Left colon (tissue), 2 donors: ENCODE results near the gene FAM13B. TPM values are rescaled to one million over a fixed set of nuclear protein-coding genes. Genes with fewer than 3 reads are reported as not detected.
"Not testable (repeated sequence)": the region's sequence is repeated elsewhere in the genome, so short reads cannot be mapped to it uniquely, and the experiment has no call there.

Experiments
- ATAC-seq: fragments of 200-7000 bp; cut with Tn5 transposase; one replicate; pipeline ENCODE4 v1.9.1; 2020; ENCODE audit warnings: mild to moderate bottlenecking, moderate library complexity
- DNase-seq, 2 donors: peaks; one replicate each; pipeline ENCODE4 v3.0.0-alpha.2; 2020
- intact Hi-C, 2 donors: fragments of 100-400 bp; cut with DNase I in 1 of 2; cut with micrococcal nuclease in 1 of 2; formaldehyde crosslinking; loops; one replicate each; pipeline versions ENCODE4 v1.11.2 to v1.14.0; 2022; cut with DNase I, micrococcal nuclease
- total RNA-seq, 2 donors: library from RNA; stranded (reverse); fragmentation: NEBNext Ultra II Directional; extraction: Animal tissue kit (Norgen Biotek cat#: 25700); gene quantifications; one replicate each; pipeline ENCODE4 v1.2.1, GENCODE V29; 2021
- donor health status: DM: no; HTN: no; CAD: no.
- donor health status: DM: yes; HTN: yes; CAD: no.

FAM13B gene
- total RNA-seq, 2 donors from 2014 or later: 20.8 to 24.2 TPM

DNA sequence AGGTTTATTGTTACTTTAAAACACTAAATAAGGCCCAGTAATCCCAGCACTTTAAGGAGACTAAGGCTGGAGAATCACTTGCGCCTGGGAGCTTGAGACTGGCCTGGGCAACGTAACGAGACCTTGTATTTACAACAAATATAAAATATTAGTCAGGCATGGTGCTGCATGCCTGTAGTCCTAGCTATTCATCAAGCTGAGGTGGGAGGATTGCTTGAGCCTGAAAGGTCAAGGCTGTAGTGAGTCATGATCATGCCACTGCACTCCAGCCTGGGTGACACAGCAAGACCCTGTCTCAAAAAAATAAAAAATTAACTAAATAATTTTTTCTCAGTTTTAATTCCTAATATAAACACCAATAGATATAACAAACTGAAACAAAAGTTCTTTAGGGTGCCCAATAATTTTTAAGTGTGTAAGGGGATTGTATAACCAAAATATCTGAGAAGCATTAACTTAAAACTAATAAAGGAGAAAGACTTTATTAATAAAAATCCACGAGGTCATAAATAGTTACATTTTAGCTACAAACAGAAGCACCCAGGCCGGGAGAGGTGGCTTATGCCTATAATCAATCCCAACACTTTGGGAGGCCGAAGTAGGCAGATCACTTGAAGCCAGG, 32.7 kb downstream of the FAM13B start:
- intact Hi-C loops: no loop called here
- no peak for ATAC-seq

DNA sequence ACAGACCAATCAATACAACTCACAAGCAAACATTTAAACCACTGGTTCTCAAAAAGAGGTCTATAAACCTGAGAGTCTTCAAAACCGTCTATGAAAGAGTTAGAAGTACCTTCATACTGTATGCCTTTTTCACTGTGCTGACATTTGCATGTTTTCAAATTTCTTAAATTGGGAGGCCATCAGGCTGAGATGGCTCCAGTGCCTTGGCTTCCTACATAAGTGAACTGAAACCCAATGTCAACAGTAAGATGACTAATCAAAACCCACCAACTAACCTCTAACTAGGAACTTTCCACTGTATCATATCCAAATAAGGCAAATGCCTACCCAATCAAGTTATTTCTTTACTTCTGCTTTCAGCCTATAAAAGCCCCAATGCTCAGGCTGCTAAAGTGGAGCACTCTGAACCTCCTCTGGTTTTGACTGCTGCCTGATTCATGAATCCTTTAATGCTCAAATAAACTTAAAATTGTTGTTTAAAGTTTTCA, 35.1 kb downstream of the FAM13B start:
- ATAC-seq (no peak), DNase-seq (no peak)
- intact Hi-C loops: no loop called here

More for the DNA sequence above, 32.7 kb downstream of the FAM13B start:
- no peak for DNase-seq

DNA sequence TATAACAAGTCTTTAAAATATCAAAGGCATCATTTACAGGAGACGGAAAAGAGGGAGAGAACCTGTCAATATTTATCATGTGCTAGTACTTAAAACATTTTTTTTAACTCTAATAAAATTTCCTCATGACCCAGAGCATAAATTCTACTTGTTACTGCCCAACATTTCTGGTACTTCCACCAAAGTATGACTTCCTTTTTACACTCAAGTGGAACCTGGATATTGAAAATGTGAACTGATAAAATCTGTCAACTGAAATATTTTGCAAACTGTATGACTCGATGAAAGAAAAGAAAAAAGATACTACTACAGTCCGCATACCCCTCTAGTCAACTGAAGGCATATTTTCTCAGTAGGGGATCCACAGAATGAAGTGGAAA, 37.1 kb downstream of the FAM13B start:
- intact Hi-C loops: no loop called here
- ATAC-seq (no peak), DNase-seq (no peak)

DNA sequence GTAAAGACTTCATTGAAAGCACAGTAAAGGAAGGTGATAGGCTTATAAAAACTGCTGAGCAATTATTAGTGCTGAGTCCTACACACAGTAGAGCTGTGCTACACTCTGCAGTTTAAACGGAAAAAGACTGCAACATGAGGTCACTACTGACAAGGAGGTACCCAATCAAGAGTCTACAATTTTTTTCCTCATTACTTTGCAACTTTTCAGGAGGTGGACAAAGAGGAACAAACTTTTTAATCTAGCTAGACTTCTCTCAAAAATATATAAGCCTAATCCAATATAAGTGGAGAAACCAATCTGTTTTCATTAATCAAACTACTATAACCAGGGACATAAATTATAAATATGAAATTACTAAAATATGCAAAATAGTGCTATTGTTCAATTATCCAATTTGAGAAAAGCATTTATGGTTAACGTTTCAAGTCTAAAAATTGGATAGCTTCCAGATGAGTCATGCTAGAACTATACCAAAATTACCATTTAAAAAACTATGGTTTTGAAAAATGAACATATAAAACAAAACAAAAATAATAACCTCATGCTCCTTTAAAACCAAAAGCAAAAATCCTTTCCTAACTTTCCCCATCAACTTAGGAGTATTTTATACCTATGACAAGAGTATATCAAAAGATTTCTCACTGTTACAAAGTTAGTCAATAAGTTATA, 37.7 kb downstream of the FAM13B start:
- intact Hi-C loops: no loop called here
- peak; percentile 42 for ATAC-seq
- DNase-seq: no peak

DNA sequence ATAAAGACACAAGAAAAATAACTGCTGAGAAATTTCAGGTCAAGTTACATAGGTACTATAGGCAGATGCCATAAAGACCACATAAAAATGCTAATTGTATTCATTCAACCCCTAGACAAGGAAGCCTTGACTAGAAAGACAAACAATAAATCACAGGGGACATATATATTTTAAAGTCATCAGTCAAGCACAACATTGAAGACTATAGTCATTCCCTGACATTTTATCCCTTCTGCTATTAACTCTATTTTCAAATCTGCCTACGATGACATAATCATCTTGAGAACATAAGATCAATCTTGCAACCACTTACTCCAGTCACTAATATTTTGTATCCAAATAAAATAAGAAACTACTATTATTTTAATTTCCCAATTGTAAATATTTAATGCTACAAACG, 38.3 kb downstream of the FAM13B start:
- ATAC-seq (peak; percentile 31), DNase-seq (no peak)
- intact Hi-C loops: no loop called here

DNA sequence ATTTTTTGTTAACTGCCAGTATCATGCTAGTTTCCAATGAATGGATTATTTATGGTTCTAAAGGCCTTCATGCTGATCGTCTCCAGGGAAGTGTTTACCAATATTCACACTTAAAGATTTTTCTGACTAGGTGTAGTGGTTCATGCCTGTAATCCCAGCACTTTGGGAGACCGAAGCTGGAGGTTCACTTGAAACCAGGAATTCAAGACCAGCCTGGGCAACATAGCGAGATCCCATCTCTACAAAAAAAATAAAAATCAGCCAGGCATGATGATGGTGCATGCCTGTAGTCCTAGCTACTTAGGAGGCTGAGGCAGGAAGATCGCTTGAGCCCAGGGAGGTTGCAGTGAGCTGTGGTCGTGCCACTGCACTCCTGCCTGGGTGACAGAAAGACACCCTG, 43.5 kb downstream of the FAM13B start:
- no peak for DNase-seq
- ATAC-seq: no peak
- intact Hi-C loops: no loop called here

DNA sequence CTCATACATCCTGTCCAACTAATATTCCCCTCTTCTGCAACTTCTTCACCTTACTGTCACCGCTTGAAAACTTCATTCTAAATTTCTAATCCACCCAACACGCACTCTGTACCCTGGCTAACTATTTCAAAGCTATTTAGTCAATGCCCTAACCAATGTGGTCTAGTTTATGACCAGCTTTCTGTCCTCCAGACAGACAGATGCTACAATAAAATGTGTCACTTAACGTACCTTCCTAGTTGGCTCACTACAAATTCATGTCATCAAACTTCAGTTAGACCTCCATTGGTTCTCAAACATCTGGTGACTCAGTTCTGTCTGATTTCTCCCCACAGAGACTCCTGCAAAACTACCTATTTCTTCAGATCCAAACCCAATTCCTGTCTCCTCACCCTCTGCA, 57.7 kb downstream of the FAM13B start:
- intact Hi-C loops: no loop called here
- DNase-seq (no peak), ATAC-seq (no peak)

DNA sequence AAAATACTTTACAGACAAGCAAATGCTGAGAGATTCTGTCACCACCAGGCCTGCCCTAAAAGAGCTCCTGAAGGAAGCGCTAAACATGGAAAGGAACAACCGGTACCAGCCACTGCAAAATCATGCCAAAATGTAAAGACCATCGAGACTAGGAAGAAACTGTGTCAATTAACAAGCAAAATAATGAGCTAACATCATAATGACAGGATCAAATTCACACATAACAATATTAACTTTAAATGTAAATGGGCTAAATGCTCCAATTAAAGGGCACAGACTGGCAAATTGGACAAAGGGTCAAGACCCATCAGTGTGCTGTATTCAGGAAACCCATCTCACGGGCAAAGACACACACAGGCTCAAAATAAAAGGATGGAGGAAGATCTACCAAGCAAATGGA, 62.5 kb downstream of the FAM13B start:
- DNase-seq, intact Hi-C loops, ATAC-seq: not testable (repeated sequence)

DNA sequence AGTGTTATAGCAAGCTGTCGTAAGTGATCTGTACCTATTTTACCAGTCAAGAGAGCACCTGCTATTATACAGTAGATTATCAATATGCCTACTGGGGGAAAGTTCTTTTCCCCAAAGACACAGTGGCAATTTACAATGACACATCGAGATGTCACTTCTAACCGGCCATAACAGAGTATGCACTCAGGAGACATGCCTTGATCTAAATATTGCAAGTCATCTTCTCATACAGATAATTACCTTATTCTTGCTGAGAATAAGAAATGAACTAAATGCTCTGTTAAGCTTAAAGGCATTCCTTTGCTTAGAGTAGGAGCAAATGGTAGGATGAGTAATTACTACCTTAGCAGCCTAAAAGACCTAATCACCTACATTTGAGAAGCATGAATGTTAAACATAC, 72.1 kb downstream of the FAM13B start:
- no peak for DNase-seq
- ATAC-seq: no peak
- intact Hi-C loops: no loop called here

DNA sequence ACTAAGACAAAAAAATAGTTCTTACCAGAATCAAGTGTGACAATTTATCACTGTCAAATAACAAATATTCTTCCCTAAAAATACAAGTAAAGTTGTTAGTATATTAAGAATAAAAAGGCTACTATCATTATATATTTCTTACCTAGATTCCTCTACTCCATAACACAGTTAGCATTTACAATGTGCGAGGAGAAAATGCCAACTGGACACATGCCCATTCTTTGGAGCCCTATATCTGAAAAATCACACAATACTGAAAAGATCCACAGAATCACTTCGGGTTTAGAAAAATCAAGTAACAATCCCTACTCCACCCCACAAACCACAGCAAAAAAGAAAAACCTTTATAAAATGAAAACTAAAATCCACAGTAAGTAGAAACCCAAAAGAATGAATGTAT, 72.7 kb downstream of the FAM13B start:
- ATAC-seq: no peak
- intact Hi-C loops: no loop called here

DNA sequence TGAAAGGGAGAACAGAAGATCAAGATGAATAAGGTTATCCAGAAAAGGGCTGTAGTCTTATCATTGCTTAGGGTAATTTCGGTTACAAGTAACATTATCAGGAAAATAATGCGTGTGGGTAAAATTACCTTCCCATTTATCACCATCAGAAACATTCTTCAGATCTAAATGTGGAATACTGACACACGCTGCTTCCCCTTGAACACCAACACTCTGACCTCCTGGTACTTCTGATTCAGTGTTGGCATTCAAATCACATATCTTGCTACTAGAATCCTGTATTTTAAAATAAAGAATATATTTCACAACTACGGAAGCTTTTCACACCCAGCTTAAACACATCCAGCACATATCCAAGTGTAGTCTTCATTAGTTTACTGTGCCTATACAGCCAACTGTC, 73.4 kb downstream of the FAM13B start:
- ATAC-seq: no peak
- intact Hi-C loops: no loop called here
- no peak for DNase-seq

More for the DNA sequence above, 72.7 kb downstream of the FAM13B start:
- DNase-seq: no peak

DNA sequence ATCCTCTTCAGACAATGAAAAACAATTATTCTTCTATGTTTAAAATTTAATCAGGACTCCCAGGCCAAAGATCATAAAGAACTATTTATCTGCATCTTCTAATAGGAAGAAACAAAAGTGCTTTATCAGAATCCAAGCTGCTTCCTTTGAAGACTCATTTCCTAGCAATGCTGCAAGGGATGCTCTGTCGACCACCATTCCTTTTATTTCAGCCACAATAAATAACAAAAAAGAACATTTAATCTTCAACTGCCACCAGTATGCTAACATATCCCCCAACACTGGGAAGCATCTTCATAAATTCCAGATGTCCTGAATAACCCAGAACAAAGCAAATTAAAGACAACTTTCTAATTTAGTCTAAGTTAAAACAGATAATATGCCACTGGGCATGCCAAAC, 74.9 kb downstream of the FAM13B start:
- ATAC-seq: no peak
- intact Hi-C loops: no loop called here
- no peak for DNase-seq

DNA sequence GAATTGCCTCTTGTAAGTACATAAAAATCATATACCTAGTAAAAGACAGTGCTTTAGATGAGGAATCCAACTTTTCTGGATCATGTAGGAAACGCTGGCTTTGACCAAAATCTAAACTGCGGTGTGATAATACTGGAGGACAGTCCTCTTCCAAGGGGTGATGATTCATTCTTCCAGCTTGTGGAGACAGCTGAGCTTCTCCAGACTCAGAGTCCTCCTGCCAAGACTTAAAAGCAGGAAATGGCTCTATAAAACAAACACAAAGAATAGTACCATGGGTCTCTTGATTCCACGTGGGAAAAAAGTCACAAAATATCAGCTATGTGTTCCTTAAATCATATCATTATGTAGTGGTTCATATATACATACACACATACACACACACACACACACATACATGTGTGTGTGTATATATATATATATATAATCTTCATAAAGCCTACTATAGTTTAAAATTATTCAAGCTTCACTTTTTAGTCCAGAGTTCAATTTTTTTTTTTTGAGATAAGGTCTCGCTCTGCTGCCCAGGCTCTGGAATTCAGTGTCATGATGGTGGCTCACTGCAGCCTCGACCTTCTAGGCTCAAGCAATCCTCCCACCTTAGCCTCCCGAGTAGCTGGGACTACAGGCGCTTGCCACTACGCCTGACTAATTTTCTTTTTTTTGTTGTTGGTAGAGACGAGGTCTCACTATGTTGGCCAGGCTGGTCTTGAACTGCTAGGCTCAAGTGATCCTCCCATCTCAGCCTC, 78.6 kb downstream of the FAM13B start:
- ATAC-seq (peak; percentile 65), DNase-seq (peak in 1 of 2 donors; percentile 25)
- intact Hi-C loops: no loop called here

DNA sequence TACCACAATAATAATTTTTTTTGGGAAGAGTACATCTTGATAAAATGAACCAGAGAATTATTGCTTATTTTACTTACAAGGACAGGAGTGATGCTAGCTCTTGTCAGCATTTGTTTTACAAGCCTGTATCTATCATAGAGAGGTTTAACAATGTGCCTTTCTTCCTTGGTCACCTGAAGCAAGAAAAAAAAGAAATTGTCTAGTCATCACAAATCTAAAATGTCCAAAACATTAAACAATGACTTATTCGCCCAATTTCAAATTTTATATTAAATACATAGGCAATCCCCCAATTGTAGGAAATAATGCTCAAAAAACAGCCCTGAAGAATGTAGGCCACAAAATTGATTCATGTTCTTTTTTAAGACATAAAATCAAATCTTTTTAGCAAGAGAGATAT, 87.1 kb downstream of the FAM13B start:
- ATAC-seq (no peak), DNase-seq (no peak)
- intact Hi-C loops: no loop called here

DNA sequence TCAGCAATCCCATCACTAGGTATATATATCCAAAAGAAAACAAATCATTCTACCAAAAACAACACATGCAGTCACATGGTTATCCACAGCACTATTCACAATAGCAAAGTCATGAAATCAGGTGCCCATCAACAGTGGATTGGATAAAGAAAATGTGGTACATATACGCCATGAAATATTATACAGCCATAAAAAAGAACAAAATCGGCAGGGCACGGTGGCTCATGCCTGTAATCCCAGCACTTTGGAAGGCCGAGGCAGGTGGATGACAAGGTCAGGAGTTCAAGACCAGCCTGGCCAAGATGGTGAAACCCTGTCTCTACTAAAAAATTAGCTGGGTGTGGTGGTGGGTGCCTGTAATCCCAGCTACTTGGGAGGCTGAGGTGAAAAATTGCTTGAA, 88.6 kb downstream of the FAM13B start:
- intact Hi-C loops, ATAC-seq, DNase-seq: not testable (repeated sequence)

DNA sequence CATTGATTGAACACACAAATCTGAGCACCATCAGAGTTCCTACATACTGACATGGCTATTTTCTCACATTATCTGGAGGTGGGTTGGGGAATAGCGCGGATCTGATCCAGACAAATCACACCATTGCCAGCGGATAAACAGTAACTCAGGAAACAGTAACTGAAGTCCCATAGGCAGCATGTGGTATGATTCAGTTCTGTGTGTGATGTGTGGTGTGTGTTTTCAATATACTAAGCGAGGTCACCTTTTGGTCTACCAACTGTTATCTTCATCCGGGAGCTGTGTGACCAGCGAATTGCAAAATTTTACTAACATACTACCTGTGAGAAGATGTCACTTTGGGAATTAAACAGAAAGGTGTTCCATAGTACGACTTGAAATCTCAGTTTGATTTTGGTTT, 93.5 kb downstream of the FAM13B start:
- ATAC-seq (no peak), DNase-seq (no peak)
- intact Hi-C loops: no loop called here

DNA sequence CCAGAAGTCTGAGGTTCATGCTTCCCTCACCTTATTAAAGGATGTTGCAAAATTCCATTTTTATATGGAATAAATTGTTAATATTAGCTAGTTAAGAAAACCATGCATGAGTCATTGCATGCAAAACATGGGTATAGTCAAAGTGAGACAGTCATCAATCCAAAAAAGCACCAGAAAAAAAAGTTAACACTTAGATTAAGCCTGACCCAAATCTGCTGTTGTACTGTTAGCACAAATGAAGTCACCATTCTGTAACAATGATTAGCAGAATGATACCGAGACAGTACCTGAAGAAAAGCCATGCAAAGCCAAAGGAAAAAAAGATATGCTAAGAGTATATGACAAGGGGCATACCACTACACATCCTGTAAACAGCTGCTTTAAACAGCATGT, 94.1 kb downstream of the FAM13B start:
- DNase-seq (no peak), ATAC-seq (no peak)
- intact Hi-C loops: no loop called here

DNA sequence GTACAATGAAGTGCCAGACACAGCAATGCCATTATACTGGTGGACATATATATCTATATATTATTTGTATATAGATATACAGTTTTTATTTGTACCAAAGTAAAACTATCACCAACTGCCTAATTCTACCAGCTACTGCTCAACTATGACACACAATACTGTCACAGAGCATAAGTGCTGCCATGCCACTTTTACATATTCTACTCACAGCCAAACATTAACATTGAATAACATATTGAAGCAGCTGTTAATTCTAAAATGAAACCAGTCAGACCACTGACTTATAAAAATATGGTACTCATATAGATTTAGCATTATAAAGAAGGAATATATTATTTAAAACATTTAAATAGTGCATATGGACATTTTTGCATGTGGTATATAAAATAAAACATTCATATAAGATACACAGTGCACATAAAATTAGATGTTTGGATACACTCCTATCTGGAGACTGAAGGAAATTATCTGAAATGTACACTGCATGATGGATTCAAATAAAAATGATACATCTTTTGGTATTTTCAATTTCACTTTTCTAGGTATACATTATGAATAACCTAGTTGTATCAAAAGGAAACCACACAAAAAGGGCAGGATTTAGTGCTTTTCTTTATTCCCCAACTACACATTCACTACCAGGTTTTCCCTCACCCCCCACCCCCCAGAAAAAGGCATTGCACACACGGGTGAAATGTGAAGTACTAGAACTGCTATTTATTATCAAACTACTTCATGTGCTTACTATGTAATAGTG, 94.7 kb downstream of the FAM13B start:
- ATAC-seq: no peak
- no peak for DNase-seq
- intact Hi-C loops: no loop called here

DNA sequence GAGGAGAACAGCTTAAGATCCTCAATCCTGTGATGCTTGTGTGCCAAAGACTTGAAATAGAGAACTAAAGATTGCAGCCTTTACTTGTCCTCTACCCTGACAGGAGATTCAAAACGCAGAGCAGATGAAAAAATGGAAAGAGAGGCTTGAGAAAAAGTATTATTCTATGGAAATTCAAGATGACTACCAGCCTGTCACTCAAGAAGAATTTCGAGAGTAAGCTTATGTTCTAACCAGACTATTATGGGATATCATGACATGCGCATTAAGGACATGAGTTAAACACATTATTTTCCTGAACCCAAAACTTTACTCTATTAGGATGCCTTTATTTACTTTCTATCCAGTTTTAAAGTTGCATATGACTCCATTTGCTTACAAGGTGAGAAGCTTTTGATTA, 97.2 kb downstream of the FAM13B start:
- intact Hi-C loops: no loop called here
- ATAC-seq: no peak
- no peak for DNase-seq
